Measurements from ENCODE around the gene RNF149.

GRCh38 chr2:101329026-101329425, 20.5 kb upstream of the RNF149 start:
- TF ChIP-seq POLR2A (IDR thresholded peaks at IDR 0.05) = no peak
- no peak for TF ChIP-seq CTCF (IDR thresholded peaks at IDR 0.05)
